NCI-H446 treated with DMSO at 0.1 percent for 48 hours (cell line): Measurements from ENCODE around the gene PROX2.

Experiments used
- DNase-seq: peaks from one replicate; lab custom pipeline; 2025; lab: John Stamatoyannopoulos, UW

The PROX2 gene

GRCh38 chr14:74841230-74842207, 34.4 kb downstream of the PROX2 start:
- DNase-seq: no peak

GRCh38 chr14:74840603-74841030, 35.3 kb downstream of the PROX2 start:
- no peak for DNase-seq

GRCh38 chr14:74838166-74838565, 37.8 kb downstream of the PROX2 start:
- no peak for DNase-seq

- no peak for DNase-seq
Measured at GRCh38 chr14:74836251-74836960, 39.5 kb downstream of the PROX2 start.

GRCh38 chr14:74835645-74836250, 40.2 kb downstream of the PROX2 start:
- DNase-seq: no peak

- no peak for DNase-seq
Measured at GRCh38 chr14:74834692-74835392, 41.1 kb downstream of the PROX2 start.

GRCh38 chr14:74832849-74833248, 43.1 kb downstream of the PROX2 start:
- DNase-seq: no peak

- DNase-seq: no peak
Measured at GRCh38 chr14:74829251-74829650, 46.7 kb downstream of the PROX2 start.

GRCh38 chr14:74826574-74826973, 49.4 kb downstream of the PROX2 start:
- no peak for DNase-seq
